ENCODE results near the gene MCC.

Gene MCC

GRCh38 chr5:113199122-113199905 is 288.9 kb downstream of the MCC start:
- no peak for DNase-seq (ENCODE audit: low spot score)

GRCh38 chr5:113197456-113198200 is 290.6 kb downstream of the MCC start:
- no peak for DNase-seq (ENCODE audit: low spot score)

- no peak for DNase-seq (ENCODE audit: low spot score)
Observed at GRCh38 chr5:113195771-113196170, 292.5 kb downstream of the MCC start.

GRCh38 chr5:113195251-113195650 is 293.0 kb downstream of the MCC start:
- DNase-seq (ENCODE audit: low spot score) = no peak

- no peak for DNase-seq (ENCODE audit: low spot score)
Observed at GRCh38 chr5:113194591-113194990, 293.7 kb downstream of the MCC start.

GRCh38 chr5:113194125-113194524 is 294.1 kb downstream of the MCC start:
- DNase-seq (ENCODE audit: low spot score) = no peak

- no peak for DNase-seq (ENCODE audit: low spot score)
Observed at GRCh38 chr5:113193311-113193978, 294.8 kb downstream of the MCC start.

GRCh38 chr5:113192541-113192940 is 295.7 kb downstream of the MCC start:
- DNase-seq (ENCODE audit: low spot score) = no peak

- DNase-seq (ENCODE audit: low spot score) = no peak
Observed at GRCh38 chr5:113190347-113190746, 297.9 kb downstream of the MCC start.

GRCh38 chr5:113189291-113189690 is 299.0 kb downstream of the MCC start:
- no peak for DNase-seq (ENCODE audit: low spot score)

- DNase-seq (ENCODE audit: low spot score) = no peak
Observed at GRCh38 chr5:113188436-113188835, 299.8 kb downstream of the MCC start.

GRCh38 chr5:113187906-113188305 is 300.3 kb downstream of the MCC start:
- no peak for DNase-seq (ENCODE audit: low spot score)

GRCh38 chr5:113186061-113186460 is 302.2 kb downstream of the MCC start:
- DNase-seq (ENCODE audit: low spot score) = no peak

- DNase-seq (ENCODE audit: low spot score) = no peak
Observed at GRCh38 chr5:113183694-113184093, 304.6 kb downstream of the MCC start.

- DNase-seq (ENCODE audit: low spot score) = no peak
Observed at GRCh38 chr5:113182658-113183344, 305.5 kb downstream of the MCC start.

- DNase-seq (ENCODE audit: low spot score) = no peak
Observed at GRCh38 chr5:113181853-113182490, 306.3 kb downstream of the MCC start.

GRCh38 chr5:113181409-113181808 is 306.8 kb downstream of the MCC start:
- no peak for DNase-seq (ENCODE audit: low spot score)

- no peak for DNase-seq (ENCODE audit: low spot score)
Observed at GRCh38 chr5:113179156-113179555, 309.1 kb downstream of the MCC start.

- no peak for DNase-seq (ENCODE audit: low spot score)
Observed at GRCh38 chr5:113178073-113178779, 310.0 kb downstream of the MCC start.

- no peak for DNase-seq (ENCODE audit: low spot score)
Observed at GRCh38 chr5:113177225-113177624, 311.0 kb downstream of the MCC start.

GRCh38 chr5:113176734-113177133 is 311.5 kb downstream of the MCC start:
- DNase-seq (ENCODE audit: low spot score) = no peak
